SU-DHL-6 (cell line): Measurements from ENCODE around the gene GALNT10.

ENCODE experiments used
- H2AFZ ChIP-seq: fragments of 200-600 bp; sonication (generic); 2 replicates; pipeline ENCODE4 v1.6.1; 2014; ENCODE audit warnings: low read depth, mild to moderate bottlenecking, moderate library complexity, mixed read lengths, antibody characterized with exemption, low read length; ENCODE audit not compliant: severe bottlenecking
- H3F3A ChIP-seq: fragments of 200-600 bp; shearing (Covaris generic); 2 replicates; pipeline ENCODE4 v1.6.0; 2016; ENCODE audit warnings: antibody characterized with exemption, mild to moderate bottlenecking; ENCODE audit not compliant: insufficient read depth
- H3K27ac ChIP-seq: fragments of 200-600 bp; sonication (generic); 2 replicates; pipeline ENCODE4 v1.5.1; 2016; ENCODE audit warnings: low read depth, mild to moderate bottlenecking, low read length, moderate library complexity, mixed read lengths
- H3K27me3 ChIP-seq: fragments of 200-600 bp; sonication (generic), shearing (Covaris generic); 2 replicates; pipeline ENCODE4 v1.6.0; 2014; ENCODE audit warnings: mild to moderate bottlenecking, low read length
- H3K36me3 ChIP-seq: fragments of 200-600 bp; sonication (generic); 2 replicates; pipeline ENCODE4 v1.6.1; 2014; ENCODE audit warnings: mild to moderate bottlenecking, low read length, mixed read lengths
- H3K4me2 ChIP-seq: fragments of 300-600, 200-600 bp; shearing (Covaris generic), sonication (generic); 2 replicates; pipeline ENCODE4 v1.6.0; 2014; ENCODE audit warnings: low read length, low read depth, mild to moderate bottlenecking; ENCODE audit not compliant: poor library complexity, severe bottlenecking
- H3K4me3 ChIP-seq: fragments of 200-600 bp; sonication (generic); 2 replicates; pipeline ENCODE4 v1.5.1; 2014; ENCODE audit warnings: antibody characterized with exemption, low read length, mild to moderate bottlenecking, mixed read lengths; ENCODE audit not compliant: insufficient read depth, poor library complexity, severe bottlenecking
- H3K79me2 ChIP-seq: fragments of 200-600 bp; sonication (generic); 2 replicates; pipeline ENCODE4 v1.6.1; 2014; ENCODE audit warnings: mild to moderate bottlenecking, low read length, moderate library complexity; ENCODE audit not compliant: insufficient read depth
- H3K9ac ChIP-seq: fragments of 200-600 bp; sonication (generic); 2 replicates; pipeline ENCODE4 v1.7.0; 2014; ENCODE audit warnings: mild to moderate bottlenecking, low read length
- H3K9me2 ChIP-seq: fragments of 200-600 bp; sonication (generic); replicated peaks from 2 replicates; pipeline ENCODE4 v1.6.1; 2014; ENCODE audit warnings: low read length; ENCODE audit not compliant: insufficient read depth
- H3K9me3 ChIP-seq: fragments of 200-600 bp; sonication (generic); 2 replicates; pipeline ENCODE4 v1.6.1; 2014; ENCODE audit warnings: low read length, mixed read lengths; ENCODE audit not compliant: insufficient read depth
- H4K20me1 ChIP-seq: fragments of 200-600 bp; sonication (generic); 2 replicates; pipeline ENCODE4 v1.6.1; 2014; ENCODE audit warnings: low read depth, mild to moderate bottlenecking, antibody characterized with exemption, low read length, moderate library complexity, mixed read lengths
- CTCF ChIP-seq: fragments of 200-600 bp; sonication (generic); IDR thresholded peaks from one replicate; pipeline ENCODE4 v1.5.1; 2017; ENCODE audit warnings: antibody characterized with exemption, mild to moderate bottlenecking, low read length, moderate library complexity; ENCODE audit not compliant: insufficient read depth, poor library complexity, severe bottlenecking
- EZH2phosphoT487 ChIP-seq: fragments of 200-600 bp; sonication (generic), shearing (Covaris generic); conservative IDR thresholded peaks from 2 replicates; pipeline ENCODE4 v1.6.1; 2018; ENCODE audit warnings: mild to moderate bottlenecking, antibody characterized with exemption, low read length, moderate library complexity, mixed read lengths

GALNT10 gene

DNA sequence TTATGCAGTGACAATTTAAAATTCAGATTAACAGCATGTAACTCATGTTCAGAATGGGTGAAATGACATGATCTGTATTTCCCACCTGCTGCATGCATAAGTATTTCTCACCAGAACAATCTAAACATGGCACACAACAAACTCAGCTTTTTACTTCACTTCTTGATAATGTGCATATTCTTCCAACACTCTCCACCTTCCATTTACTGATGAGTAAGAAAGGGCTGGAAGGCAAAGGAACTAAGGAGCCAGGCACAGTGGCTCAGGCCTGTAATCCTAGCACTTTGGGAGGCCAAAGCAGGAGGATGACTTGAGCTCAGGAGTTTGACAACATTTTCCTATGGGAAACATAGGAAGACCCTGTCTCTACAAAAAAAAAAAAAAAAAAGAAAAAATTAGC is 219.5 kb downstream of the GALNT10 start:
- no peak overlapping the region for H3K27ac ChIP-seq
- H4K20me1 ChIP-seq, result no peaks in the 10 kb centered on the region
- TF ChIP-seq EZH2phosphoT487 (no peak), CTCF (no peak)
- H3K4me3 ChIP-seq, result no peak overlapping the region
- no peaks in the 10 kb centered on the region for H3K36me3 ChIP-seq
- no peak overlapping the region for H3K9ac ChIP-seq
- no peaks in the 10 kb centered on the region for H3F3A ChIP-seq
- H3K9me2 ChIP-seq, result no peaks in the 10 kb centered on the region
- no peak overlapping the region for H2AFZ ChIP-seq
- no peaks in the 10 kb centered on the region for H3K9me3 ChIP-seq
- no peaks in the 10 kb centered on the region for H3K79me2 ChIP-seq
- no peak overlapping the region for H3K4me2 ChIP-seq
- H3K27me3 ChIP-seq, result no peaks in the 10 kb centered on the region

GRCh38 chr5:154410786-154411185 is 220.3 kb downstream of the GALNT10 start:
- Histone ChIP-seq H3K27ac (no peak overlapping the region), H2AFZ (no peak overlapping the region), H3K4me2 (no peak overlapping the region), H3K79me2 (no peaks in the 10 kb centered on the region), H3F3A (no peaks in the 10 kb centered on the region), H4K20me1 (no peaks in the 10 kb centered on the region), H3K4me3 (no peak overlapping the region), H3K9ac (no peak overlapping the region), H3K36me3 (no peaks in the 10 kb centered on the region), H3K27me3 (no peaks in the 10 kb centered on the region), H3K9me3 (no peaks in the 10 kb centered on the region), H3K9me2 (no peaks in the 10 kb centered on the region)
- TF ChIP-seq EZH2phosphoT487, result no peak
- TF ChIP-seq CTCF, result no peak

DNA sequence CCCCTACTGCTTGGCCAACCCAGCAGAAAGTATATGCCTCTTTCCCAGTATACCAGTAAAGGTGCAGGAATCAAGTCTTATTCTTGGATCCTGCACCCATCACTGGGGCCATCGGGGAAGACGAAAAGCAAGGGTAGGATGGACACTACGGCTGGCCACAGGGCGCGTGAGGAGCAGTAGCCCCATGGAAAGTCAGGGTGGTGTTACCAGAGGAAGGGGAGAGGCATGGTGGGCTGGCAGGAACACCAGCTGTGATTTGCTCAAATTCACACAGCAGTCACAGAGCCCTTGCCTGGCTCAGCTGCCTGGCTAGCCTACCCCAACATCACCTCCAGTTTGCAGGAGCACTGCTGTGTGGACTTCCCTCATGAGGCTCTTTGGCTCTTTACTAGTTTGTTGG is 220.8 kb downstream of the GALNT10 start:
- Histone ChIP-seq H3K36me3 (no peaks in the 10 kb centered on the region), H3K27me3 (no peaks in the 10 kb centered on the region), H3K4me2 (no peak overlapping the region), H3K9me3 (no peaks in the 10 kb centered on the region), H3K9me2 (no peaks in the 10 kb centered on the region), H2AFZ (no peak overlapping the region), H4K20me1 (no peaks in the 10 kb centered on the region), H3K9ac (no peak overlapping the region), H3K4me3 (no peak overlapping the region), H3K27ac (no peak overlapping the region), H3F3A (no peaks in the 10 kb centered on the region), H3K79me2 (no peaks in the 10 kb centered on the region)
- no peak for TF ChIP-seq CTCF
- no peak for TF ChIP-seq EZH2phosphoT487

DNA sequence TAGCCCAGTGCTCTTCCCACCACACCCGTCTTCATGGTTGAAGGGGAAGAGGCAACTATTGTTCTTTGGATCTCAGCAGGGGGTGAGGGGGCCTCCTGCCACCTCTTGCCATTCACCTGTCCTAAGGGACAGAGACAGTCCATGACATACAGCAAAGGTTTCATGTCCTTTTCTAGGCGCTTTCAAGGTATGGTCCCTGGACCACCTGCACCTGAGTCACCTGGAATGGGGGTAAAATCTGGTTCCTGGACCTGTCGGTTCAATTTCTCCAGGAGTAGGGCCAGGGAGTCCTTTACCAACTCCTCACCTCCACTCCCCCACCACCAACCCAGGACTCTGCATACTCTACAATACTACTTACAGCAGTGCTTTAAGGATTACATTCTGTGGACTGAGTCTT is 221.8 kb downstream of the GALNT10 start:
- no peak overlapping the region for H3K9ac ChIP-seq
- no peaks in the 10 kb centered on the region for H3K36me3 ChIP-seq
- no peaks in the 10 kb centered on the region for H3K79me2 ChIP-seq
- no peaks in the 10 kb centered on the region for H3K27me3 ChIP-seq
- no peak overlapping the region for H3K4me3 ChIP-seq
- H3K27ac ChIP-seq, result no peak overlapping the region
- H3K4me2 ChIP-seq, result no peak overlapping the region
- H4K20me1 ChIP-seq, result no peaks in the 10 kb centered on the region
- TF ChIP-seq CTCF (no peak), EZH2phosphoT487 (no peak)
- no peaks in the 10 kb centered on the region for H3K9me2 ChIP-seq
- H3F3A ChIP-seq, result no peaks in the 10 kb centered on the region
- H2AFZ ChIP-seq, result no peak overlapping the region
- H3K9me3 ChIP-seq, result no peaks in the 10 kb centered on the region
